ENCODE results near the gene LDB2. TPM values are rescaled to one million over a fixed set of nuclear protein-coding genes. Genes with fewer than 3 reads are reported as not detected.

Gene LDB2
- total RNA-seq, 4 donors from 2014 or later: 33.7 to 191 (median 43.5) TPM

GRCh38 chr4:16728111-16728510 lies 170.3 kb downstream of the LDB2 start:
- TF ChIP-seq CTCF (IDR thresholded peaks at IDR 0.05): no peak
- ATAC-seq (ENCODE audit: low FRiP score): no peak

GRCh38 chr4:16727218-16727617 lies 171.2 kb downstream of the LDB2 start:
- no peak for TF ChIP-seq CTCF (IDR thresholded peaks at IDR 0.05)
- ATAC-seq (ENCODE audit: low FRiP score): no peak

More at GRCh38 chr4:16728111-16728510, 170.3 kb downstream of the LDB2 start:
- DNase-seq (ENCODE audit: low spot score): no peak

GRCh38 chr4:16726368-16727050 lies 171.9 kb downstream of the LDB2 start:
- no peak for ATAC-seq (ENCODE audit: low FRiP score)
- DNase-seq (ENCODE audit: low spot score): no peak
- no peak for TF ChIP-seq CTCF (IDR thresholded peaks at IDR 0.05)

More at GRCh38 chr4:16727218-16727617, 171.2 kb downstream of the LDB2 start:
- DNase-seq (ENCODE audit: low spot score): no peak

GRCh38 chr4:16725252-16725651 lies 173.2 kb downstream of the LDB2 start:
- TF ChIP-seq CTCF (IDR thresholded peaks at IDR 0.05): no peak
- no peak for ATAC-seq (ENCODE audit: low FRiP score)
- no peak for DNase-seq (ENCODE audit: low spot score)

GRCh38 chr4:16722416-16722815 lies 176.0 kb downstream of the LDB2 start:
- ATAC-seq (ENCODE audit: low FRiP score) (no peak), DNase-seq (ENCODE audit: low spot score) (no peak)
- no peak for TF ChIP-seq CTCF (IDR thresholded peaks at IDR 0.05)

GRCh38 chr4:16721613-16722291 lies 176.7 kb downstream of the LDB2 start:
- ATAC-seq (ENCODE audit: low FRiP score): peak; percentile 93
- no peak for DNase-seq (ENCODE audit: low spot score)
- no peak for TF ChIP-seq CTCF (IDR thresholded peaks at IDR 0.05)

GRCh38 chr4:16720761-16721160 lies 177.7 kb downstream of the LDB2 start:
- no peak for TF ChIP-seq CTCF (IDR thresholded peaks at IDR 0.05)
- DNase-seq (ENCODE audit: low spot score) (no peak), ATAC-seq (ENCODE audit: low FRiP score) (no peak)
